GM18951 (cell line): ENCODE measurements around the gene RHOU.
"Not testable (repeated sequence)": the region's sequence is repeated elsewhere in the genome, so short reads cannot be mapped to it uniquely, and the experiment has no call there.

Source experiments
- POLR2A ChIP-seq: IDR thresholded peaks from 4 replicates; pipeline ENCODE4 v1.6.1; 2011; ENCODE audit warnings: mild to moderate bottlenecking; ENCODE audit not compliant: insufficient read length, insufficient read depth; ENCODE audit errors: extremely low read depth
- in situ Hi-C: fragments of 300-500 bp; cut with MboI; formaldehyde crosslinking; loops from one replicate; pipeline ENCODE4 v1.12.0; 2022; ENCODE audit warnings: low sequenced_read_pairs, mixed read lengths, inconsistent platforms; ENCODE audit not compliant: unreplicated experiment

The RHOU gene

DNA sequence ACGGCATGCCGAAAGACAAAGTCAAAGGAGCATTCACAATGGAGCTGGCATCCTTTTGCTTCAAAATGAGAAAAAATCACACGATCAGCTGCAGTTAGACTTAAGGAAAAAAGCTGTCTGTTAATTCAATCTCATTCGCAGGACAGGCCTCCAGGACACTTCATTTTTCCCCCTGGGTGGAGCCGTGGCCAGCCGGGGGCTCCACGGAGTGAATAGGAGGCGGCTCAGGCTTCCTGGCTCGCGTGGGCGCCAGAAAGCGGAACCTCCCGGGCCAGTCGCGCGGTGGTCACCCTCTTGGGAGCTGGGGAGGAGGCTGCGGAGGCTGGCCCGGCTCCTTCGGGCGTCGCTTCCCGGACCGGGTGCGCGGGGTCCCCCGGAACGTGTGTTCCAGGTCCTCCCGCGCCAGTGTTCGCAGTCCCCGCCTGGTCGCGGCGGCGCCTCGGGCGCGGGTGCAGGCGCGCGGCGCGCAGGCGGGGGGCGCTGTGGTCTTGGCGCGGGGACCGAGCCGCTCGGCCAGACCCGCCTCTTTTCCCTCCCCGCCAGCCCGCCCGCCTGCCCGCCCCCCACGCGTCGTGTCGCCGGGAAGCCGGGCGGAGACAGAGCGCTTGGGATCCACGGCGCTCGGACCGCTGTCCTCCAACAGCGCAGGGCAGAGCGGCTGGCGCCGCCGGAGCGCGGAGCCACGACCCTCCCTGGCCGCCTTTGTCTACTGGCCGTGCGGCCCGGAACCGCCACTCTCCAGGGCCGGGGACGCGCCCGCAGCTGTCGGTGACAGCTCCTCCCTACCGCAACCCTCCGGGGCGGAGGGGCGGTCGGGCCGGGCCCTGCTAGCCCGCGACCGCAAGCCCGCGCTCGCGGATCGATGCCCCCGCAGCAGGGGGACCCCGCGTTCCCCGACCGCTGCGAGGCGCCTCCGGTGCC, at the start of gene RHOU:
RHOU (plus strand) TSS at position 599 of the 921 bp plus-strand sequence; CDS start at position 863, 264 bp downstream.
- TF ChIP-seq POLR2A: no peak
- in situ Hi-C loops: no loop called here

GRCh38 chr1:228687587-228687986, 47.7 kb upstream of the RHOU start:
- TF ChIP-seq POLR2A: no peak
- in situ Hi-C loops: no loop called here

- in situ Hi-C loops: no loop called here
- TF ChIP-seq POLR2A: no peak
Measured at GRCh38 chr1:228689255-228689654, 46.0 kb upstream of the RHOU start.

DNA sequence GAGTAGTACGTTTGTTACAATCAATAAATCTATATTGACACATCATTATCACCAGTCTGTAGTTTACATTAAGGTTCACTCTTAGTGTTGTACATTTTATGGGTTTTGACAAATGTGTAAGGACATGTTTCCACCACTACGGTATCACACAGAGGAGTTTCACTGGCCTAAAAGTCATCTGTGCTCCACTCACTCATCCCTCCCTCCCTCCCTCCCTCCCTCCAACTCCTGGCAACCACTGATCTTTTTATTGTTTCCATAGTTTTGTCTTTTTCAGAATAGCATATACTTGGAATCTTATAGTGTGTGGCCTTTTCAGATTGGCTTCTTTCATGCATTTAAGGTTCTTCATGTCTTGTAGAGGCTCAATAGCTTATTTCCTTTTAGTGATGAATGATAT, 44.1 kb upstream of the RHOU start:
- TF ChIP-seq POLR2A: no peak
- in situ Hi-C loops: no loop called here

- in situ Hi-C loops: no loop called here
- no peak for TF ChIP-seq POLR2A
Measured at GRCh38 chr1:228691926-228692325, 43.4 kb upstream of the RHOU start.

DNA sequence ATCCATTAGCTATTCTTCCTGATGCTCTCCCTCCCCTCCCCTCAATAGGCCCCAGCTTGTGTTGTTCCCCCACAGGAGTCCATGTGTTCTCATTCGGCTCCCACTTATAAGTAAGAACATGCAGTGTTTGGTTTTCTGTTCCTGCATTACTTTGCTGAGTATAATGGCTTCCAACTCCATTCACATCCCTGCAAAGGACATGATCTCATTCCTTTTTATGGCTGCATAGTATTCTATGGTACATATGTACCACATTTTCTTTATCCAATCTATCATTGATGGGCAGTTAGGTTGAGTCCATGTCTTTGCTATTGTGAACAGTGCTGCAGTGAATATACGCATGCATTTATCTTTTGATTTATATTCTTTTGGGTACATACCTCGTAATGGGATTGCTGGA, 40.8 kb upstream of the RHOU start:
- in situ Hi-C loops: not testable (repeated sequence)

DNA sequence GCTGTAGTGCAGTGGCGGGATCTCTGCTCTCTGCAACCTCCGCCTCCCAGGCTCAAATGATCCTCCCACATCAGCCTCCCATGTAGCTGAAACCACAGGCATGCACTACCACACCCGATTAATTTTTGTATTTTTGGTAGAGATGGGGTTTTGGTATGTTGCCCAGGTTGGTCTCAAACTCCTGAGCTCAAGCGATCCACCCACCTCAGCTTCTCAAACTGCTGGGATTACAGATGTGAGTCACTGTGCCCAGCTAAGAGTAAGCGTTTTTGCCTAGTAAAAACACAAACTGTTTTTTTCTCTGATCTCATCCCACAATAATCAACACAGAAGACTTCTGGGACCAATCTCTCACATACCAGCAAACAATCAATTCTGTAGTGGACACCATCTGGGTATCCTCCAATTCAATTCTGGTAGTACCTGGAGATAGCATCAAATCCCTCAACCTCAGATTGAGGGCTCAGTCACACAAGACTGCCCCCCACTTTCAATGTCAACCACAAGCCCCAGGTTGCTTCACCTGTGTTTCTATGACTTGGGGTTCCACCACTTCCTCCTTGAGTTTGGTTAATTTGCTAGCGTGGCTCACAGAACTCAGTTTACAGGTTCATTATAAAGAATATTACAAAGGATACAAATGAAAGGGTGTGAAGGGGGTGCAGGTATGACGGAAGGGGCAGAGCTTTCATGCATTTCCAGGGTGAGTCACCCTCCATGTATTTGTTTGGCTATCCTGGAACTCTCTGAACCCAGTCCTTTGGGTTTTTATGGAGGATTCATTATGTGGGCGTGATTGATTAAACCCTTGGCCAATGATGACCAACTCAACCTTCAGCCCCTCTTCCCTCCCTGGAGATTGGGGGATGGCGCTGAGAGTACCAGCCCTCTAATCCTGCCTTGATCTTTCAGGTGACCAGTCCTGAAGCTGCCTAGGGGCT, 40.0 kb upstream of the RHOU start:
- in situ Hi-C loops: no loop called here

GRCh38 chr1:228697207-228698016, 37.9 kb upstream of the RHOU start:
- TF ChIP-seq POLR2A: no peak
- in situ Hi-C loops: no loop called here

More for the DNA sequence above, 40.0 kb upstream of the RHOU start:
- no peak for TF ChIP-seq POLR2A

DNA sequence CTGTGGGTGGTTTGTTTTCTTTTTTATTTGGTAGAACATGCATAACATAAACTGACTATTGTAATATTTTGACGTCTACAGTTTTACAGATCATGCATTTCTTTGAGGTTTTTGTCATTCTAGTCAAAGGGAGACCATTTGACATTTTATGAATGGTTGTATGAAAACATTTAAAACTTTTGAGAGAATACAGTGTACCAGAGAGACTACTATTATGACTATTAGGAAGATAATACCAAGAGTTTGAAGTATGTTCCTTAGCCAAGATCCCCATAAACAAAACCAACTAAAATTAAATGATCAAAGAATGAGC, 37.3 kb upstream of the RHOU start:
- in situ Hi-C loops: no loop called here

GRCh38 chr1:228702433-228702832, 32.8 kb upstream of the RHOU start:
- in situ Hi-C loops: no loop called here
- TF ChIP-seq POLR2A: no peak

More for the DNA sequence above, 37.3 kb upstream of the RHOU start:
- TF ChIP-seq POLR2A: no peak

GRCh38 chr1:228706305-228706704, 29.0 kb upstream of the RHOU start:
- no peak for TF ChIP-seq POLR2A
- in situ Hi-C loops: no loop called here

- in situ Hi-C loops: no loop called here
- no peak for TF ChIP-seq POLR2A
Measured at GRCh38 chr1:228717081-228717480, 18.2 kb upstream of the RHOU start.

DNA sequence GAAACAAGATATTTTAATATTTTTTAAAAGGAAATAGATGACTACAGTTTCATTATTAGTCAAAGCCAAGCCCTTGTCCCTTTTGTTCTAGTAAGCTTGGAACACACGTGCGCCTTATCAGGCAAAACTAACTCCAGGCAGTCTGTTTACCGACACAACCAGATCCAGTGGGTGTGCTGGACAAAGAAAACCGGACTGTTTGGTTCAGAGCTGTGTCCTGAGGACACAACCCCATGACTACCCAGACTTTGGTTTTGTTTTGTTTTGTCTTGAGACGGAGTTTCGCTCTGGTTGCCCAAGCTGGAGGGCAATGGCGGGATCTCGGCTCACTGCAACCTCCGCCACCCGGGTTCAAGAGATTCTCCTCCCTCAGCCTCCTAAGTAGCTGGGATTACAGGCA, 13.9 kb upstream of the RHOU start:
- in situ Hi-C loops: no loop called here
- TF ChIP-seq POLR2A: no peak
